IPS-20b (cell line): Measurements from ENCODE around the gene TRAPPC12.

Experiments
- H3K27ac ChIP-seq: one replicate; pipeline ENCODE4 v1.5.1; 2013; ENCODE audit warnings: low read length
- H3K27me3 ChIP-seq: 2 replicates; pipeline ENCODE4 v1.6.1; 2013; ENCODE audit warnings: mild to moderate bottlenecking, low read length, inconsistent platforms; ENCODE audit not compliant: insufficient read depth
- H3K36me3 ChIP-seq: 2 replicates; pipeline ENCODE4 v1.6.1; 2013; ENCODE audit warnings: low read depth, mild to moderate bottlenecking, inconsistent platforms, low read length, moderate library complexity; ENCODE audit not compliant: insufficient read depth
- H3K4me1 ChIP-seq: 2 replicates; pipeline ENCODE4 v1.6.1; 2013; ENCODE audit warnings: mild to moderate bottlenecking, control low read depth, inconsistent platforms, low read length, moderate library complexity; ENCODE audit not compliant: insufficient read depth
- H3K4me3 ChIP-seq: 2 replicates; pipeline ENCODE4 v1.5.1; 2013; ENCODE audit warnings: mild to moderate bottlenecking, low read length, inconsistent platforms
- H3K9ac ChIP-seq: 2 replicates; pipeline ENCODE4 v1.6.1; 2013; ENCODE audit warnings: low read depth, mild to moderate bottlenecking, inconsistent platforms, low read length, moderate library complexity
- H3K9me3 ChIP-seq: 2 replicates; pipeline ENCODE4 v1.6.1; 2013; ENCODE audit warnings: mild to moderate bottlenecking, low read depth, low read length, inconsistent platforms; ENCODE audit not compliant: insufficient read depth

Gene TRAPPC12

DNA sequence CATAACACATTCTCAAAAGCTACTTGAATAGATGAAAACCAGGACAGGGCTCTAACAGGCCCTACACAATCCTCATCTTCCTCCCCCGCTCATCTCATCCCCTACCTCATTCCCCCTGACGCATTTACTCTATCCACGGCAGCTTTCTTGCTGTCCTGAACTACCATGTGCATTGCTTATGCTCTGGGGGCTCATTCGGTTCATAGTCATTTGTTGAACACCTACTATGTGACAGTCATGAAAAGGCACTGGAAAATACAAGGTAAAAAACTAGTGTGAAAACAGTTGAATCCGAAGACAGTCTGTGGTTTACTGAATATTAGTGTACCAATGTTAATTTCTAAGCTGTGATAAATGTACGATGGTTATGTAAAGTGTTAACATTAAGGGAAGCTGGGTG, 2.7 kb upstream of the TRAPPC12 start:
- no peaks in the 10 kb centered on the region for H3K27me3 ChIP-seq
- H3K9ac ChIP-seq, result peak overlapping the region; percentile 91
- no peak overlapping the region for H3K27ac ChIP-seq
- peak overlapping the region; percentile 99 for H3K4me3 ChIP-seq
- H3K36me3 ChIP-seq, result peaks cover 17% of the 10 kb centered on the region; the same call in 1 of the 2 replicates
- peaks cover 16% of the 10 kb centered on the region for H3K4me1 ChIP-seq
- H3K9me3 ChIP-seq, result no peaks in the 10 kb centered on the region

DNA sequence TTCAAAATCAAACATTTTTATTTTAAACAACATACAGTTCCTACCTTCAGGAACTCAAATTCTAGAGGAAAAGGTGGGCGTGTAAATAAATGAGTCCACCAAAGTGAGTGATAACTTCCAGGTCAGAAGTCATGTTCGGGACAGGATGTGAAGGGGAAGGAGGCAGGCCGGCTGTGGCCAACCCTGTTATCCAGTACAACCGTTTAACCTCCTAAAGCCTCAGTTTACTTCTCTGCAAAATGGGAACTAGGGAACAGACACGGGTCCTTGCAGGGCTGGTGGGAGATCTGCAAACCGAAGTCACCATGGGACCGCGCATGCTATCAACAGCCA, 2.2 kb upstream of the TRAPPC12 start:
- H3K27ac ChIP-seq, result peak overlapping the region; percentile 25
- H3K36me3 ChIP-seq, result peaks cover 18% of the 10 kb centered on the region; the same call in 1 of the 2 replicates
- peak overlapping the region; percentile 99 for H3K4me3 ChIP-seq
- H3K9me3 ChIP-seq, result no peaks in the 10 kb centered on the region
- H3K4me1 ChIP-seq, result peaks cover 16% of the 10 kb centered on the region
- H3K27me3 ChIP-seq, result no peaks in the 10 kb centered on the region
- H3K9ac ChIP-seq, result peak overlapping the region; percentile 91

DNA sequence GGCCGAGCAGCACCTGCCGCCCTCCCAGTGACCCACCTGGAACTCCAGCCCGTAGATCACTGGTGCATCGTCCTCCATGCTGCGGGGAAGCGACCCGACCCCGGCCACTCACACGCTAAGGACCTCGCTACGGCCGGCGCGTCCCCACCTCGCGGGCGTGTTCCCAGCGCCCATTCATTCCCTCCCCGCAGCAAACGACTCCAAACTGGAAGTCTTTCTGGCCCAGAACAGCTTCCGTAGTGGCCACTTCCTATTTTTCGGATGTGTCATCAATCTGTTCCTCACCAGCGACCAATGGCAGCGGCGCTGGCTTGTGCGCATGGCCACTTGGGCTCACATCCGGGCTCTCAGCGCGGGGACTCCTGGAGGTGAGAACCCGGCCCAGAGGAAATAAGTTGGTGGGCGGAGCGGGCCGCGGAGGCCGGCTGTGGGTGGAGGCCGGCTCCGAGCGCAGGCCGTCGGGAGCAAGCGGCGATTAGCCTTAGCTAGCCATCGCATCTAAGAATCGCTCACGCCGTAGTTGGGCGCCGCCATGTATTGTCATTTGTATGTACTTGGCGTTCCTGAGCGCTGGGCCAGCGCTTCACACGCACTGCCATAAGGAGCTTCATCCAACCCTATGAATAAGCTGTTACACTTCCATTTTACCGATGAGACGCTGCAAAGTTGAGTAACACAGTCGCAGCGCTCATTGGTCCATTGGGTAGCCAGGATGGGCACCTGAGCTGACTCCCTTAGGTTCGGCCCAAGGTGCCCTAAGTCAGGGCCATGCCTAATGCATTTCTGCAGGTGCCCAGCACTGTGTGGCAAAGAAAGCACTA, 1.7 kb upstream of the TRAPPC12 start, which contains the start of gene EIPR1:
Gene EIPR1, minus strand, starts transcription at position 207 of the 821 bp plus-strand sequence. Its CDS starts 129 bp downstream, at position 78.
- H3K36me3 ChIP-seq, result peaks cover 18% of the 10 kb centered on the region; the same call in 1 of the 2 replicates
- H3K9me3 ChIP-seq, result no peaks in the 10 kb centered on the region
- peaks cover 16% of the 10 kb centered on the region for H3K4me1 ChIP-seq
- peak within 1 kb of the TSS; percentile 83 for H3K27ac ChIP-seq
- no peaks in the 10 kb centered on the region for H3K27me3 ChIP-seq
- peak within 1 kb of the TSS; percentile 93 for H3K9ac ChIP-seq
- peak within 1 kb of the TSS; percentile 99 for H3K4me3 ChIP-seq

DNA sequence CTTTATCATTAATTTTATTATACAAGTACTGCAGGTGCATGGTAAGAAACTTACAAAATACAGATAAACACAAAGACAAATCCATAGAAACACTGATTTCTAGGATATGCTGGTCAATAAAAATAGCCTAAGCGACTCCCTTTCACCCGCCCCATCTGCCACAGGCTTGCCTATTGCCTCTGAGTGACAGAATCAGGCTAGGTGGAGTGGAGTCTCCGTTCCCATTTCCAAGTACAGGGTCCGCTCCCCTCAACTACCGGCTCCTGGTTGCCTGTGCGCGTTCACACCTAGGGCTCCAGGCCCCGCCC, 201 bp upstream of the TRAPPC12 start:
- H3K36me3 ChIP-seq, result peaks cover 20% of the 10 kb centered on the region; the same call in 1 of the 2 replicates
- peak overlapping the region; percentile 91 for H3K4me3 ChIP-seq
- H3K27ac ChIP-seq, result no peak overlapping the region
- H3K9ac ChIP-seq, result peak overlapping the region; percentile 81; the same call in 1 of the 2 replicates
- no peaks in the 10 kb centered on the region for H3K27me3 ChIP-seq
- peaks cover 16% of the 10 kb centered on the region for H3K4me1 ChIP-seq
- no peaks in the 10 kb centered on the region for H3K9me3 ChIP-seq

DNA sequence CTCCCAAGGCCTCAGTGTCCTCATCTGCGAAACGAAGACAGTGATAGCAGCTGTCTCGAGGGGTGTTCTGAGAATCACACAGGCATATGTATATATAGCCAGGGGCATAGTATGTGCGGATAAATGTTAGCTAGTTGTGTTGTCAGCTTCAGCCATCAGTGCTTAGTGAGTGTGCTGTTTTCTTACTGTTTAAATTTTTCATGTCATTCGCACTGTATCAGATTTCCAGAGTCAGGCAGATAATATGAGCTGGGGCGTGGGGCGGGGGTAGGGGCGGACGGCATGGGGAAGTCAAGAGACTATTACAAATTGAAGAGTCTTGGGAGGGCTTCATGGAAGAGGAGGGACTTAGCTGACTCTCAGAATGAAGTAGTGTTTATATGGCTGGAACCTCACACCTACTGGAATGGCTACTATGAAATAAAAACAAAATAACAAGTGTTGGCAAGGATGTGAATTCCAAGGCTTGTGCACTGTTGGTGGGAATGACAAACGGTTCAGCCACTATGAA, 7.0 kb downstream of the TRAPPC12 start:
- Histone ChIP-seq H3K4me3 (no peak overlapping the region), H3K36me3 (peaks cover 38% of the 10 kb centered on the region), H3K27ac (no peak overlapping the region)

DNA sequence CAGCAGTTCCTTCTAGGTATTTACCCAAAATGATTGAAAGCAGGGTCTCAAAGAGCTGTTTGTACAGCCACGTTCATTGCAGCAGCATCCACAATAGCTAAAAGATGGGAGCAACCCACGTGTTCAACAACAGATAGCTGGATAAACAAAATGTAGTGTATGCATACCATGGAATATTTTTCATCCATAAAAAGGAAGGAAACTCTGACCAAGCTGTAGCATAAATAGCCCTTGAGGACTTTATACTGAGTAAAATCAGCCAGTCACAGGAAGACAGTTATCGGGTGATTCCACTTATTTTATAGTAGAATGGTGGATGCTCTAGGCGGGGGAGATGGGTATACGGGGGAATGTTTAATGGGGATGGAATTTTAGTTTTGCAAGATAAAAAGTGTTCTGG, 7.5 kb downstream of the TRAPPC12 start:
- no peak overlapping the region for H3K9ac ChIP-seq
- no peaks in the 10 kb centered on the region for H3K4me1 ChIP-seq
- peaks cover 39% of the 10 kb centered on the region for H3K36me3 ChIP-seq

More for the DNA sequence above, 7.0 kb downstream of the TRAPPC12 start:
- no peaks in the 10 kb centered on the region for H3K27me3 ChIP-seq
- H3K9me3 ChIP-seq, result no peaks in the 10 kb centered on the region
- H3K4me1 ChIP-seq, result no peaks in the 10 kb centered on the region
- no peak overlapping the region for H3K9ac ChIP-seq

DNA sequence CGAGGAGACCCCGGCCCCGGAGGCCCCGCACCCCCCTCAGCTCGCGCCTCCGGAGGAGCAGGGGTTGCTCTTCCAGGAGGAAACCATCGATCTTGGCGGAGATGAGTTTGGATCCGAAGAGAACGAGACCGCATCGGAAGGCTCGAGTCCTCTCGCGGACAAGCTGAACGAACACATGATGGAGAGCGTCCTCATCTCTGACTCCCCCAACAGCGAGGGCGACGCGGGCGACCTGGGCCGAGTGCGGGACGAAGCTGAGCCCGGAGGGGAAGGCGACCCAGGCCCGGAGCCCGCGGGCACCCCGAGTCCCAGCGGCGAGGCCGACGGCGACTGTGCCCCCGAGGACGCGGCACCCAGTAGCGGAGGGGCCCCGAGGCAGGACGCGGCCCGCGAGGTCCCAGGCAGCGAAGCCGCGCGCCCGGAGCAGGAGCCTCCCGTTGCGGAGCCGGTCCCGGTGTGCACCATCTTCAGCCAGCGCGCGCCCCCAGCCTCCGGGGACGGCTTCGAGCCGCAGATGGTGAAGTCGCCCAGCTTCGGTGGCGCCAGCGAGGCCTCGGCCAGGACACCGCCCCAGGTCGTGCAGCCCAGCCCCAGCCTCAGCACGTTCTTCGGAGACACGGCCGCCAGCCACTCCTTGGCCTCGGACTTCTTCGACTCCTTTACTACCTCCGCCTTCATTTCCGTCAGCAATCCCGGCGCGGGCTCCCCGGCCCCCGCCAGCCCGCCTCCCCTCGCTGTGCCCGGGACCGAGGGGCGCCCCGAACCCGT, 8.3 kb downstream of the TRAPPC12 start:
- no peak overlapping the region for H3K27ac ChIP-seq
- H3K9me3 ChIP-seq, result no peaks in the 10 kb centered on the region
- no peaks in the 10 kb centered on the region for H3K27me3 ChIP-seq
- no peak overlapping the region for H3K9ac ChIP-seq
- no peaks in the 10 kb centered on the region for H3K4me1 ChIP-seq
- no peak overlapping the region for H3K4me3 ChIP-seq
- H3K36me3 ChIP-seq, result peaks cover 45% of the 10 kb centered on the region

More for the DNA sequence above, 7.5 kb downstream of the TRAPPC12 start:
- no peak overlapping the region for H3K27ac ChIP-seq
- H3K27me3 ChIP-seq, result no peaks in the 10 kb centered on the region
- no peaks in the 10 kb centered on the region for H3K9me3 ChIP-seq
- no peak overlapping the region for H3K4me3 ChIP-seq

DNA sequence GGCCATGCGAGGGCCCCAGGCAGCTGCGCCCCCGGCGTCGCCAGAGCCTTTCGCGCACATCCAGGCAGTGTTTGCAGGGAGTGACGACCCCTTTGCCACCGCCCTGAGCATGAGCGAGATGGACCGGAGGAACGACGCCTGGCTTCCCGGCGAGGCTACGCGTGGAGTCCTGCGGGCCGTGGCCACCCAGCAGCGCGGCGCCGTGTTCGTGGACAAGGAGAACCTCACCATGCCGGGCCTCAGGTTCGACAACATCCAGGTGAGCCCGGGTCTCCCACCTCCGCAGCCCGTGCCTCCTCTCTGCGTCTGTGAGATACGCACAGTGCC, 8.9 kb downstream of the TRAPPC12 start:
- H3K9me3 ChIP-seq, result no peaks in the 10 kb centered on the region
- no peaks in the 10 kb centered on the region for H3K27me3 ChIP-seq
- H3K36me3 ChIP-seq, result peaks cover 45% of the 10 kb centered on the region
- no peak overlapping the region for H3K9ac ChIP-seq
- H3K27ac ChIP-seq, result no peak overlapping the region
- no peak overlapping the region for H3K4me3 ChIP-seq
- H3K4me1 ChIP-seq, result no peaks in the 10 kb centered on the region

DNA sequence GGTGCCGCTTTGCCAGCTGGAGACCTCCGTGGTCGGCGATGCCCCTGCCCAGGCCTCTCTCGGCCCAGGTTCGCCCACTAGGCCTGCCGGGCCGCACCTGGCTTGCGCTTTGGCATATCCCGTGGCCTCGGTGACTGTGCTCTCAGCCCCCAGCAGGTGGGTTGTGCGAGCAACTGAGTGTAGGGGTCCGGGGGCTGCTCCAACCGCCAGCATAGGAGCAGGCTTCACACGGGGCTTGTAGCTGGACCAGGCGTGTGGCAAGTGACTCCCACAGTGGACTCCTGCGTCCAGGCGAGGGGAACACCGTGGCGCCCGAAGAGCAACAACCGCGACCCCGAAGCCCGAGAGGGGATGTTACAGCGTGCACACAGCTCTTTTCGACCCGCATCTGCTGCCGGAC, 9.7 kb downstream of the TRAPPC12 start:
- no peaks in the 10 kb centered on the region for H3K27me3 ChIP-seq
- H3K4me1 ChIP-seq, result no peaks in the 10 kb centered on the region
- H3K9me3 ChIP-seq, result no peaks in the 10 kb centered on the region
- no peak overlapping the region for H3K9ac ChIP-seq
- H3K27ac ChIP-seq, result no peak overlapping the region
- no peak overlapping the region for H3K4me3 ChIP-seq
- peaks cover 49% of the 10 kb centered on the region for H3K36me3 ChIP-seq

DNA sequence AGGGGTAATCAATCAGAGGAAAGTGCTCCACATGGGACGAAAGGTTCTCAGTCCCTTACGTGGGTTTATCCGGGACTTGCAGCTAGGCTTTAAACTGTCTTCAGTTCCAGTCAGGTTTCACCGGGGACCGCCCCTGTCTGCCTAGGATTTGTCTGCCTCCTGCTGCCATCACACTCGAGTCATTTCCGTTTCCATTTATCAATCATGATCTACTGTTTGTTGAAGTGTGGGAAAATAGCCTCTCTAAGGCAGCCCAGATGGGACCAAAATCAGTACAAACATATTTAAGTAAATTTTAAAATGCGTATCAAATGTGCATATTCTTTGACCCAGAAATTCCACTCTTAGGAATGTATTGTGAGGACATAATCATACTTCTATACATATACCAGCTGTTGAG, 10.5 kb downstream of the TRAPPC12 start:
- Histone ChIP-seq H3K9me3 (no peaks in the 10 kb centered on the region), H3K4me3 (no peak overlapping the region), H3K36me3 (peaks cover 50% of the 10 kb centered on the region), H3K4me1 (no peaks in the 10 kb centered on the region), H3K27ac (no peak overlapping the region), H3K27me3 (no peaks in the 10 kb centered on the region), H3K9ac (no peak overlapping the region)

DNA sequence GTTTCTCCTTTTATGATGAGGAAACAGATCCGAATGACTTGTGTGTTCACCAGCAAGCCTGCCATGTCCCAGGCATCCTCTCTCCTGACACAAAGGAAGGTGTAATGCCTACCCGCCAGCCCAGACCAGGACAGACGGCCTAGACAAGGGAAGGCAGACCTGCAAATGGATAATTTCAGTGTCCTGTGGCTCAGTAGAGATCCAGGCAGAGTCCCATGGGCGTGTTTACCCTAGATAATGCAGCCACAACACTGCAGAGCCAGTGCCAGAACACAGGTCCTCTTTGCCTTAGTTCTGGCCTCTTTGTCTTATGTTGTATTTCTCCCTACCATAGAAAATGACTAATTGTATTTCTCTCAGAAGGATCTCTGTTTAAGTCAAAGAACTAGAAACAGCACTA, 12.7 kb downstream of the TRAPPC12 start:
- peaks cover 15% of the 10 kb centered on the region; the same call in 1 of the 2 replicates for H3K9me3 ChIP-seq
- no peak overlapping the region for H3K4me3 ChIP-seq
- no peaks in the 10 kb centered on the region for H3K27me3 ChIP-seq
- H3K9ac ChIP-seq, result no peak overlapping the region
- H3K4me1 ChIP-seq, result no peaks in the 10 kb centered on the region
- H3K27ac ChIP-seq, result no peak overlapping the region
- H3K36me3 ChIP-seq, result peaks cover 57% of the 10 kb centered on the region
